Measurements from ENCODE around the gene ARHGAP8.
"Not testable (repeated sequence)": the region's sequence is repeated elsewhere in the genome, so short reads cannot be mapped to it uniquely, and the experiment has no call there.

ARHGAP8 gene

GRCh38 chr22:44799077-44799945 lies 46.9 kb downstream of the ARHGAP8 start:
- no peak overlapping the region for H2BK12ac ChIP-seq (ENCODE audit: low read length in 2 of 2)
- no peaks in the 10 kb centered on the region for H3K79me1 ChIP-seq (replicated peaks; ENCODE audit: low read length, poor library complexity, severe bottlenecking)
- no peak overlapping the region for H3K4me3 ChIP-seq (ENCODE audit: insufficient read depth in 1 of 2, low read depth in 1 of 2, low read length in 2 of 2)
- no peak overlapping the region for H4K91ac ChIP-seq (ENCODE audit: low read length)
- H3K27ac ChIP-seq (ENCODE audit: low read length, poor library complexity, severe bottlenecking) = no peak overlapping the region
- no peak overlapping the region for H2AFZ ChIP-seq (ENCODE audit: low read depth, low read length)
- no peak overlapping the region for H3K4ac ChIP-seq (ENCODE audit: low read depth in 1 of 2, low read length in 2 of 2)
- H3K4me2 ChIP-seq (ENCODE audit: low read length, poor library complexity, severe bottlenecking) = no peak overlapping the region
- H3K9ac ChIP-seq (ENCODE audit: low read length) = no peak overlapping the region
- no peak overlapping the region for H3K14ac ChIP-seq (ENCODE audit: low read length in 2 of 2)
- H2BK120ac ChIP-seq (ENCODE audit: low read depth, low read length) = no peak overlapping the region
- H2AK5ac ChIP-seq (ENCODE audit: low read length, severe bottlenecking) = no peak overlapping the region
- H2BK15ac ChIP-seq (ENCODE audit: low read depth, poor library complexity, severe bottlenecking) = no peak overlapping the region
- H3K36me3 ChIP-seq (ENCODE audit: control insufficient read depth in 1 of 2, insufficient read depth in 2 of 2, low read depth in 1 of 2, low read length in 2 of 2) = no peaks in the 10 kb centered on the region
- H2BK5ac ChIP-seq (ENCODE audit: low read depth, low read length, poor library complexity, severe bottlenecking) = no peak overlapping the region
- H3K18ac ChIP-seq (ENCODE audit: low read depth in 1 of 2, low read length in 2 of 2) = no peak overlapping the region
- DNase-seq = no peak
- no peaks in the 10 kb centered on the region for H3K4me1 ChIP-seq (ENCODE audit: control insufficient read depth, insufficient read depth, low read depth, low read length)
- WGBS = 87% methylated on average over 14 of the region's 16 CpGs
- H4K8ac ChIP-seq (ENCODE audit: low read length) = no peak overlapping the region
- H3K9me3 ChIP-seq (ENCODE audit: control insufficient read depth, low read length) = no peaks in the 10 kb centered on the region
- H3K27me3 ChIP-seq (ENCODE audit: control insufficient read depth in 1 of 2, insufficient read depth in 1 of 2, low read length in 2 of 2) = peaks cover 5 to 56% of the 10 kb centered on the region in 2 experiments
- no peak overlapping the region for H3K23ac ChIP-seq (ENCODE audit: low read length in 2 of 2)

GRCh38 chr22:44799946-44800634 lies 47.7 kb downstream of the ARHGAP8 start:
- not testable (repeated sequence) for H3K4me3 ChIP-seq (ENCODE audit: insufficient read depth in 1 of 2, low read depth in 1 of 2, low read length in 2 of 2); H3K23ac ChIP-seq (ENCODE audit: low read length in 2 of 2); H2AFZ ChIP-seq (ENCODE audit: low read depth, low read length); H2BK5ac ChIP-seq (ENCODE audit: low read depth, low read length, poor library complexity, severe bottlenecking); DNase-seq; H3K4me1 ChIP-seq (ENCODE audit: control insufficient read depth, insufficient read depth, low read depth, low read length); H4K91ac ChIP-seq (ENCODE audit: low read length); H3K4me2 ChIP-seq (ENCODE audit: low read length, poor library complexity, severe bottlenecking); H2AK5ac ChIP-seq (ENCODE audit: low read length, severe bottlenecking); H3K36me3 ChIP-seq (ENCODE audit: control insufficient read depth in 1 of 2, insufficient read depth in 2 of 2, low read depth in 1 of 2, low read length in 2 of 2); H3K27ac ChIP-seq (ENCODE audit: low read length, poor library complexity, severe bottlenecking); H3K9ac ChIP-seq (ENCODE audit: low read length); H3K14ac ChIP-seq (ENCODE audit: low read length in 2 of 2); H3K4ac ChIP-seq (ENCODE audit: low read depth in 1 of 2, low read length in 2 of 2); H2BK120ac ChIP-seq (ENCODE audit: low read depth, low read length); H4K8ac ChIP-seq (ENCODE audit: low read length); H3K9me3 ChIP-seq (ENCODE audit: control insufficient read depth, low read length); H2BK12ac ChIP-seq (ENCODE audit: low read length in 2 of 2); H3K79me1 ChIP-seq (replicated peaks; ENCODE audit: low read length, poor library complexity, severe bottlenecking); H3K18ac ChIP-seq (ENCODE audit: low read depth in 1 of 2, low read length in 2 of 2); H2BK15ac ChIP-seq (ENCODE audit: low read depth, poor library complexity, severe bottlenecking)
- WGBS = 87% methylated on average over 10 of the region's 17 CpGs
- peaks cover 12 to 64% of the 10 kb centered on the region in 2 experiments for H3K27me3 ChIP-seq (ENCODE audit: control insufficient read depth in 1 of 2, insufficient read depth in 1 of 2, low read length in 2 of 2)

- Histone ChIP-seq H3K9ac (ENCODE audit: low read length) (no peak overlapping the region), H3K79me1 (replicated peaks; ENCODE audit: low read length, poor library complexity, severe bottlenecking) (no peaks in the 10 kb centered on the region), H3K18ac (ENCODE audit: low read depth in 1 of 2, low read length in 2 of 2) (no peak overlapping the region), H3K4ac (ENCODE audit: low read depth in 1 of 2, low read length in 2 of 2) (no peak overlapping the region), H2BK120ac (ENCODE audit: low read depth, low read length) (no peak overlapping the region), H3K36me3 (ENCODE audit: control insufficient read depth in 1 of 2, insufficient read depth in 2 of 2, low read depth in 1 of 2, low read length in 2 of 2) (no peaks in the 10 kb centered on the region), H2BK12ac (ENCODE audit: low read length in 2 of 2) (no peak overlapping the region), H4K8ac (ENCODE audit: low read length) (no peak overlapping the region), H3K27ac (ENCODE audit: low read length, poor library complexity, severe bottlenecking) (no peak overlapping the region), H3K27me3 (ENCODE audit: control insufficient read depth in 1 of 2, insufficient read depth in 1 of 2, low read length in 2 of 2) (peaks cover 21 to 74% of the 10 kb centered on the region in 2 experiments), H3K9me3 (ENCODE audit: control insufficient read depth, low read length) (no peaks in the 10 kb centered on the region), H3K4me2 (ENCODE audit: low read length, poor library complexity, severe bottlenecking) (no peak overlapping the region), H2BK5ac (ENCODE audit: low read depth, low read length, poor library complexity, severe bottlenecking) (no peak overlapping the region), H3K23ac (ENCODE audit: low read length in 2 of 2) (no peak overlapping the region), H3K14ac (ENCODE audit: low read length in 2 of 2) (no peak overlapping the region), H2AK5ac (ENCODE audit: low read length, severe bottlenecking) (no peak overlapping the region), H3K4me3 (ENCODE audit: insufficient read depth in 1 of 2, low read depth in 1 of 2, low read length in 2 of 2) (no peak overlapping the region), H2BK15ac (ENCODE audit: low read depth, poor library complexity, severe bottlenecking) (no peak overlapping the region), H4K91ac (ENCODE audit: low read length) (no peak overlapping the region), H3K4me1 (ENCODE audit: control insufficient read depth, insufficient read depth, low read depth, low read length) (no peaks in the 10 kb centered on the region), H2AFZ (ENCODE audit: low read depth, low read length) (no peak overlapping the region)
- 84% methylated on average over 11 of the region's 11 CpGs for WGBS
- DNase-seq = no peak
These were observed 49.1 kb downstream of the ARHGAP8 start for GRCh38 chr22:44801476-44801875.

- H3K23ac ChIP-seq (ENCODE audit: low read length in 2 of 2) = no peak overlapping the region
- H2AK5ac ChIP-seq (ENCODE audit: low read length, severe bottlenecking) = no peak overlapping the region
- H2BK15ac ChIP-seq (ENCODE audit: low read depth, poor library complexity, severe bottlenecking) = no peak overlapping the region
- no peak overlapping the region for H3K4me3 ChIP-seq (ENCODE audit: insufficient read depth in 1 of 2, low read depth in 1 of 2, low read length in 2 of 2)
- no peaks in the 10 kb centered on the region for H3K9me3 ChIP-seq (ENCODE audit: control insufficient read depth, low read length)
- no peak for DNase-seq
- H2BK12ac ChIP-seq (ENCODE audit: low read length in 2 of 2) = no peak overlapping the region
- H3K36me3 ChIP-seq (ENCODE audit: control insufficient read depth in 1 of 2, insufficient read depth in 2 of 2, low read depth in 1 of 2, low read length in 2 of 2) = no peaks in the 10 kb centered on the region
- peaks cover 23 to 70% of the 10 kb centered on the region in 2 experiments for H3K27me3 ChIP-seq (ENCODE audit: control insufficient read depth in 1 of 2, insufficient read depth in 1 of 2, low read length in 2 of 2)
- no peaks in the 10 kb centered on the region for H3K4me1 ChIP-seq (ENCODE audit: control insufficient read depth, insufficient read depth, low read depth, low read length)
- WGBS = 82% methylated on average over 14 of the region's 14 CpGs
- H3K18ac ChIP-seq (ENCODE audit: low read depth in 1 of 2, low read length in 2 of 2) = no peak overlapping the region
- no peak overlapping the region for H3K4me2 ChIP-seq (ENCODE audit: low read length, poor library complexity, severe bottlenecking)
- no peak overlapping the region for H3K4ac ChIP-seq (ENCODE audit: low read depth in 1 of 2, low read length in 2 of 2)
- H3K79me1 ChIP-seq (replicated peaks; ENCODE audit: low read length, poor library complexity, severe bottlenecking) = no peaks in the 10 kb centered on the region
- H2AFZ ChIP-seq (ENCODE audit: low read depth, low read length) = no peak overlapping the region
- H3K14ac ChIP-seq (ENCODE audit: low read length in 2 of 2) = no peak overlapping the region
- no peak overlapping the region for H2BK120ac ChIP-seq (ENCODE audit: low read depth, low read length)
- H4K91ac ChIP-seq (ENCODE audit: low read length) = no peak overlapping the region
- no peak overlapping the region for H2BK5ac ChIP-seq (ENCODE audit: low read depth, low read length, poor library complexity, severe bottlenecking)
- no peak overlapping the region for H3K9ac ChIP-seq (ENCODE audit: low read length)
- no peak overlapping the region for H3K27ac ChIP-seq (ENCODE audit: low read length, poor library complexity, severe bottlenecking)
- no peak overlapping the region for H4K8ac ChIP-seq (ENCODE audit: low read length)
These were observed 49.8 kb downstream of the ARHGAP8 start for GRCh38 chr22:44802071-44802700.

Data from mesenchymal stem cell (in vitro differentiated cells and primary cell).